Peyer's patch (tissue), 4 donors: ENCODE results near the gene MACROD2.

Source experiments
- CTCF ChIP-seq, 6 experiments: fragments of 450-650 bp in 4 of 6; fragments of 200-600 bp in 2 of 6; sonication (generic) in 1 of 6; IDR thresholded peaks; one replicate each; pipeline ENCODE4 v1.5.1; 2017 to 2019; ENCODE audit warnings: antibody characterized with exemption in 6 of 6, mild to moderate bottlenecking in 3 of 6, moderate library complexity in 1 of 6
- POLR2A ChIP-seq, 2 donors: fragments of 450-650 bp; IDR thresholded peaks; one replicate each; pipeline ENCODE4 v1.5.1; 2017; ENCODE audit warnings: antibody characterized with exemption in 2 of 2, mild to moderate bottlenecking in 2 of 2, moderate library complexity in 2 of 2

- TF ChIP-seq CTCF (IDR thresholded peaks at IDR 0.05) (no peak), POLR2A (IDR thresholded peaks at IDR 0.05) (no peak)
Measured at GRCh38 chr20:14030991-14031390, 35.7 kb downstream of the MACROD2 start.
